HG02623 (cell line): ENCODE results near the gene C15orf40.
"Not testable (repeated sequence)": the region's sequence is repeated elsewhere in the genome, so short reads cannot be mapped to it uniquely, and the experiment has no call there.

Experiments
- ATAC-seq: cut with Tn5 transposase; IDR thresholded peaks from one replicate; pipeline ENCODE4 v1.9.1; 2021; ENCODE audit warnings: moderate library complexity; ENCODE audit not compliant: unreplicated experiment

C15orf40 gene

GRCh38 chr15:83011271-83012075, at the start of gene C15orf40:
Gene C15orf40 (minus strand): TSS chr15:83011639. CDS start chr15:83011607, 32 bp downstream.
- ATAC-seq: peak; percentile 86

GRCh38 chr15:83057696-83058376, 46.4 kb upstream of the C15orf40 start:
- ATAC-seq: no peak

GRCh38 chr15:83057002-83057401, 45.6 kb upstream of the C15orf40 start:
- ATAC-seq: no peak

GRCh38 chr15:83053151-83053550, 41.7 kb upstream of the C15orf40 start:
- ATAC-seq: no peak

- ATAC-seq: no peak
Measured at GRCh38 chr15:83046558-83047127, 35.2 kb upstream of the C15orf40 start.

- no peak for ATAC-seq
Measured at GRCh38 chr15:83044156-83044555, 32.7 kb upstream of the C15orf40 start.

- no peak for ATAC-seq
Measured at GRCh38 chr15:83039206-83039605, 27.8 kb upstream of the C15orf40 start.

- ATAC-seq: no peak
Measured at GRCh38 chr15:83036253-83036652, 24.8 kb upstream of the C15orf40 start.

GRCh38 chr15:83031234-83031633, 19.8 kb upstream of the C15orf40 start:
- ATAC-seq: not testable (repeated sequence)

GRCh38 chr15:83030021-83030420, 18.6 kb upstream of the C15orf40 start:
- no peak for ATAC-seq

GRCh38 chr15:83018436-83018835, 7.0 kb upstream of the C15orf40 start:
- no peak for ATAC-seq

GRCh38 chr15:83016906-83017305, 5.5 kb upstream of the C15orf40 start:
- no peak for ATAC-seq

GRCh38 chr15:83015361-83015760, 3.9 kb upstream of the C15orf40 start:
- no peak for ATAC-seq

GRCh38 chr15:83014205-83014653, 2.8 kb upstream of the C15orf40 start:
- no peak for ATAC-seq

GRCh38 chr15:83012636-83013035, 1.2 kb upstream of the C15orf40 start:
- ATAC-seq: no peak

GRCh38 chr15:83012076-83012426, 612 bp upstream of the C15orf40 start:
- ATAC-seq: no peak

GRCh38 chr15:83010709-83011270, 649 bp downstream of the C15orf40 start:
- peak; percentile 40 for ATAC-seq

- ATAC-seq: not testable (repeated sequence)
Measured at GRCh38 chr15:83000672-83001031, 10.8 kb downstream of the C15orf40 start.

- ATAC-seq: peak; percentile 58
Measured at GRCh38 chr15:82999905-83000671, 11.4 kb downstream of the C15orf40 start.

- ATAC-seq: no peak
Measured at GRCh38 chr15:82999426-82999825, 12.0 kb downstream of the C15orf40 start.

- ATAC-seq: no peak
Measured at GRCh38 chr15:82995938-82996337, 15.5 kb downstream of the C15orf40 start.
